ENCODE data around the gene HOMER1. TPM values are rescaled to one million over a fixed set of nuclear protein-coding genes. Genes with fewer than 3 reads are reported as not detected.

Gene HOMER1, protein sequence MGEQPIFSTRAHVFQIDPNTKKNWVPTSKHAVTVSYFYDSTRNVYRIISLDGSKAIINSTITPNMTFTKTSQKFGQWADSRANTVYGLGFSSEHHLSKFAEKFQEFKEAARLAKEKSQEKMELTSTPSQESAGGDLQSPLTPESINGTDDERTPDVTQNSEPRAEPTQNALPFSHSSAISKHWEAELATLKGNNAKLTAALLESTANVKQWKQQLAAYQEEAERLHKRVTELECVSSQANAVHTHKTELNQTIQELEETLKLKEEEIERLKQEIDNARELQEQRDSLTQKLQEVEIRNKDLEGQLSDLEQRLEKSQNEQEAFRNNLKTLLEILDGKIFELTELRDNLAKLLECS
- 1.5 and 12.0 TPM in 2 replicates for total RNA-seq

DNA sequence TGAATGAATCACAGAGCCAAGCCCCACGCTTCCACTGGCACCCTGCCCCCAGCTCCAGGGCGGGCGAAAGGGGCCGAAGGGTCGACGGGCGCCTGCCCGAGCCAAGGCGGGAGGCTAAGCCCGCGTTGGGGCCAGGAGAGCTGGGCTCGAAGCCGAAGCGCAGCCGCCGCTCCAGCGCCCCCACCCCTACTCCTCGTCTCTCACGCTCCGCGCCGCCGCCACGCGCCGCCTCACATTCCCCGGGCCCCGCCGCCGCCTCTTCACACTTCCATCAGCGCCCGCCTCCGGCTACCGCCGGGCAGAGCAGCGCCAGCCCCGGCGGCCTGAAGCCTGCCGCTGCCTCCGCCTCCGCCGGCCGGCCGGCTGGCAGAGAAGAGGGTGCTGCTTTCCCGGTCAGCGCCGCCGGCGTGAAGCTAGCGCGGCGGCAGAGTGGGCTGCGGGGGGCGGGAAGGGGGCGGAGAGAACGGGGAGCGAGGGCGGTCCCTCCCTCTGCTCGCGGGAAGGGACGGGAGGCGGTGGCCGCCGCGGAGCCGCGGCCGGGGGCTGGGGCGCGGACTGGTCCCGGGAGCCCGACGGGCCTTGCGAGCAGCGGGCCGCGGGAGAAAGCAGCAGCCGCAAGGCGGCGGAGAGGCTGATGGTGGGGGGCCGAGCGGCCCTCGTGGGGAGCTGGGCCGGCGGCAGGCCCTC lies at the start of gene HOMER1:
HOMER1 (minus strand) TSS at position 431 of the 687 bp plus-strand sequence. CDS start 1,360 bp downstream, outside the sequence.

Other genes starting within 250 kb of the HOMER1 start
- 15.5 and 49.6 TPM in 2 replicates for gene TENT2, start 98.3 kb upstream of the HOMER1 start, total RNA-seq
- 0.06 TPM in 1 of 2 replicates, not detected in the other for gene CMYA5, start 175.7 kb upstream of the HOMER1 start, total RNA-seq